Measurements from ENCODE around the gene NSG1. TPM values are rescaled to one million over a fixed set of nuclear protein-coding genes. Genes with fewer than 3 reads are reported as not detected.

Gene NSG1
- total RNA-seq, 1 donor from 2014 or later = 2.4 TPM

Other genes starting within 250 kb of the NSG1 start
- gene OTOP1, start 160.2 kb upstream of the NSG1 start, total RNA-seq = 1.5 TPM
- 18.0 TPM for gene TMEM128, start 138.9 kb upstream of the NSG1 start, total RNA-seq
- 7.5 TPM for gene LYAR, start 96.9 kb upstream of the NSG1 start, total RNA-seq
- gene ZBTB49, start 96.9 kb upstream of the NSG1 start, total RNA-seq = 9.7 TPM
- gene STX18, start 154.9 kb downstream of the NSG1 start, total RNA-seq = 17.4 TPM